Activated CD4-positive, alpha-beta T cell treated with anti-CD3 and anti-CD28 coated beads for 36 hours (primary cell): ENCODE results near the gene SERTM1. TPM values are rescaled to one million over a fixed set of nuclear protein-coding genes. Genes with fewer than 3 reads are reported as not detected.

Experiments used
- ATAC-seq: fragments of 200-7000 bp; cut with Tn5 transposase; one replicate; pipeline ENCODE4 v1.10.0; 2021; ENCODE audit warnings: mild to moderate bottlenecking, moderate library complexity
- CTCF ChIA-PET: fragments of 350-600 bp; sonication (Branson Sonifier 250); formaldehyde crosslinking; loops from one replicate; lab custom pipeline; 2021; ENCODE audit warnings: antibody characterized with exemption; lab: Charles Lee
- POLR2A ChIA-PET: fragments of 350-600 bp; sonication (Branson Sonifier 250); formaldehyde crosslinking; loops from one replicate; lab custom pipeline; 2021; ENCODE audit warnings: antibody characterized with exemption, inconsistent platforms; lab: Charles Lee
- DNase-seq: peaks from one replicate; pipeline ENCODE4 v3.0.0-alpha.2; 2020
- H3K27ac Mint-ChIP-seq: one replicate; pipeline ENCODE4 v1.8.0; 2021; ENCODE audit warnings: mixed read lengths
- H3K27me3 Mint-ChIP-seq: one replicate; pipeline ENCODE4 v1.8.0; 2021; ENCODE audit warnings: mixed read lengths
- H3K36me3 Mint-ChIP-seq: one replicate; pipeline ENCODE4 v1.8.0; 2021; ENCODE audit warnings: low read depth, mixed read lengths
- H3K4me1 Mint-ChIP-seq: one replicate; pipeline ENCODE4 v1.8.0; 2021; ENCODE audit warnings: mixed read lengths
- H3K4me3 Mint-ChIP-seq: one replicate; pipeline ENCODE4 v1.8.0; 2021; ENCODE audit warnings: mild to moderate bottlenecking, moderate library complexity, mixed read lengths
- H3K9me3 Mint-ChIP-seq: one replicate; pipeline ENCODE4 v1.8.0; 2021; ENCODE audit warnings: low read depth, mixed read lengths
- intact Hi-C, 2 experiments: fragments of 100-400 bp; cut with DNase I in 1 of 2; cut with micrococcal nuclease in 1 of 2; formaldehyde crosslinking; loops; one replicate each; pipeline versions ENCODE4 v1.14.2 to v1.15.1; 2022 to 2024; cut with DNase I, micrococcal nuclease
- total RNA-seq, 2 experiments: library from RNA; stranded (reverse); gene quantifications; one replicate each; pipeline ENCODE4 v1.2.3, GENCODE V29; 2021

Gene SERTM1
- total RNA-seq, 2 experiments from 2014 or later, result not detected

DNA sequence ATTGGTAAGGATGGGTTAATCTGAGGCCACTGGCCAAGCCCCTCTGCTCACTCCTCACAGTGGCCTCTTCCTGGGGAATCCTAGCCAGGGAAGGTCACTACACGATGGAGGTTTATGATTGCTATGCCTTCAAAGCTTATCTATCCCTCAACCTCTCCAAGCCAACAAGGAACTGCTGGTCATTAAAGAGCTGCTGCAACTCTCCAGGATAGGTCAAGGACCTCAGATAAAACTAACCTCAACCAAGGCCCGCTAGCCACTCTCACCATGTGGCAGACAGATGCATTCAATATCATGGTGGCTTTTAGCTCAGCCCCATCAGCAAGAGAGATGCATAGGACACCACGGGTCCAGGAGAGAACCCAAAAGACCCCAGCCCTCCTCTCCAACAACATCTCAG, 71.6 kb downstream of the SERTM1 start:
- Mint-ChIP-seq H3K27ac (no peak overlapping the region), H3K9me3 (no peaks in the 10 kb centered on the region), H3K36me3 (no peaks in the 10 kb centered on the region), H3K27me3 (no peaks in the 10 kb centered on the region), H3K4me1 (no peaks in the 10 kb centered on the region), H3K4me3 (no peak overlapping the region)
- DNase-seq (no peak), ATAC-seq (no peak)
- intact Hi-C loops, result no loop called here
- CTCF ChIA-PET, result interaction anchor here (0.7 to 2.5 kb wide), 2 partner anchors 9 to 52 kb away, joined by 3 to 16 read pairs; no protein-coding TSS in a partner anchor
- POLR2A ChIA-PET, result no interaction called here

DNA sequence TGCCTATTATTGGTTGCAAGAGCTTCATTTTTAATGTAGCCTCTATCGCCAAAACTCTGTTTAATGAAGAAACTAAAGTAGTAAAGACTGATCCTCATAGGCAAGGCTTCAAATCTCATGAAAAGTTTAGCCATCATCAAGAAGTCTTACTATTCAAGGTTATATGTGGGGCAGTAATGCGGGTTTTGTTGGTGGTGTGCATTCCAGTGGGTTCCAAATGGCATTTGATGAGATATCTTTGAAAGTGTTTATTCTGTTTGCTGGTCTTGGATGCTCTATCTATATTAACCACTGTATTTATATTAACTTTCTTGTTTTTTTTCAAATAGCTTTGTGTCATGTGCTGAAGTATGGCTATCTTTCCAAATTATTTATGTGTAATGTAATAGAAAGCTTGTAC, 72.2 kb downstream of the SERTM1 start:
- POLR2A ChIA-PET, result no interaction called here
- DNase-seq (no peak), ATAC-seq (no peak)
- Mint-ChIP-seq H3K27me3 (peaks cover 3% of the 10 kb centered on the region), H3K9me3 (peaks cover 3% of the 10 kb centered on the region), H3K27ac (no peak overlapping the region), H3K4me3 (no peak overlapping the region), H3K36me3 (no peaks in the 10 kb centered on the region), H3K4me1 (no peaks in the 10 kb centered on the region)
- intact Hi-C loops, result no loop called here
- CTCF ChIA-PET, result interaction anchor here (0.7 to 2.5 kb wide), 2 partner anchors 10 to 52 kb away, joined by 3 to 16 read pairs; no protein-coding TSS in a partner anchor

Other genes starting within 250 kb of the SERTM1 start
- gene CCNA1, start 241.5 kb upstream of the SERTM1 start, total RNA-seq, result under 1 TPM; 0.21 to 0.40 TPM
- gene RFXAP, start 145.2 kb downstream of the SERTM1 start, total RNA-seq, result 10 to 100 TPM; 10.1 to 13.8 TPM
- gene SMAD9, start 246.2 kb downstream of the SERTM1 start, total RNA-seq, result under 1 TPM; 0.14 to 0.18 TPM